Measurements from ENCODE around the gene CPNE1.

DNA sequence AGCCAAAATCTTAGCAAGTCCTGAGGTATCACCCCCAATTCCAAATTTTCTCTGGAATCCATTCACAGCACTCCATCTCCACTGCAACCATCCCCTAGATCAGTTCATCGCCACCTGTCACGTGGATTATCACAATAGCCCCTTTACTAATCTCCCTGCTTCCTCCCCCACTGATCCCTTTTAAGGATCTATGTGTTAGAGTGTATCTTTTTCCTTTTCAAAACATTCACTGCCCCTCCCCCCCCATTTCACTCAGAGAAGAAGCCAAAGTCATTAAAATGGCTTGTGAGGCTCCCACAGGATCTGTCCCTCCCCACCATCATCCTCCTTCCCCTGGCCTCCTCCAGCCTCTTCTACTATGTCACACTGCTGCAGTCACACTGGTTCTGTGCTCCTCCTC, 67.5 kb downstream of the CPNE1 start:
- TF ChIP-seq CTCF (conservative IDR thresholded peaks at IDR 0.05 in 1 of 2, IDR thresholded peaks at IDR 0.05 in 1 of 2; ENCODE audit: low read depth in 1 of 2, low read length in 2 of 2) (no peak), EZH2 (IDR thresholded peaks at IDR 0.05; ENCODE audit: low read length, missing control alignments) (no peak)

All from fibroblast of lung (primary cell).